SHP77 treated with DMSO at 0.1 percent for 48 hours (cell line): ENCODE measurements around the gene CTCF.
"Not testable (repeated sequence)": the region's sequence is repeated elsewhere in the genome, so short reads cannot be mapped to it uniquely, and the experiment has no call there.

Experiments used
- DNase-seq: peaks from one replicate; lab custom pipeline; 2025; lab: John Stamatoyannopoulos, UW

The CTCF gene, protein sequence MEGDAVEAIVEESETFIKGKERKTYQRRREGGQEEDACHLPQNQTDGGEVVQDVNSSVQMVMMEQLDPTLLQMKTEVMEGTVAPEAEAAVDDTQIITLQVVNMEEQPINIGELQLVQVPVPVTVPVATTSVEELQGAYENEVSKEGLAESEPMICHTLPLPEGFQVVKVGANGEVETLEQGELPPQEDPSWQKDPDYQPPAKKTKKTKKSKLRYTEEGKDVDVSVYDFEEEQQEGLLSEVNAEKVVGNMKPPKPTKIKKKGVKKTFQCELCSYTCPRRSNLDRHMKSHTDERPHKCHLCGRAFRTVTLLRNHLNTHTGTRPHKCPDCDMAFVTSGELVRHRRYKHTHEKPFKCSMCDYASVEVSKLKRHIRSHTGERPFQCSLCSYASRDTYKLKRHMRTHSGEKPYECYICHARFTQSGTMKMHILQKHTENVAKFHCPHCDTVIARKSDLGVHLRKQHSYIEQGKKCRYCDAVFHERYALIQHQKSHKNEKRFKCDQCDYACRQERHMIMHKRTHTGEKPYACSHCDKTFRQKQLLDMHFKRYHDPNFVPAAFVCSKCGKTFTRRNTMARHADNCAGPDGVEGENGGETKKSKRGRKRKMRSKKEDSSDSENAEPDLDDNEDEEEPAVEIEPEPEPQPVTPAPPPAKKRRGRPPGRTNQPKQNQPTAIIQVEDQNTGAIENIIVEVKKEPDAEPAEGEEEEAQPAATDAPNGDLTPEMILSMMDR

DNA sequence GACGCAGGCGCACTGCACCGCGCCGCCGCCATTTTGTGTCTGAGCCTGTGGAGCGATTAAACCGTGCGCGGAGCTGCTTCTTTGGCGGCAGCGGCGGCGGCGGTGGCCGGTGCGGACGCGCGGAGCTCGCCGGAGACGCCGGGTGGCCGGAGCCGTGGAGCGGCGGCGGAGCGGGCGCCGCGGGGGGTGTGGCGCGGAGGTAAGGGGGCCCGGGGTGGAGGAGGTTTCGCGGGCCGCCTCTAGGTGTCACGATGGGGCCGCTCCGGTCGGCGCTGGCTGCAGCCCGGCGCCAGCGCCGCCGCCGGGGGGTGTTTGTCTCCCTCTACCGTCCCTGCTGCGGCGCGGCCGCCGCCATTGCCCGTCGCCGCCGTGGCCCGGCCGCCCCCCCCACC lies at the start of gene CTCF:
Gene CTCF, plus strand, starts transcription at position 1 of the 392 bp plus-strand sequence. CDS start 48,307 bp downstream, outside the sequence.
- DNase-seq, result no peak

DNA sequence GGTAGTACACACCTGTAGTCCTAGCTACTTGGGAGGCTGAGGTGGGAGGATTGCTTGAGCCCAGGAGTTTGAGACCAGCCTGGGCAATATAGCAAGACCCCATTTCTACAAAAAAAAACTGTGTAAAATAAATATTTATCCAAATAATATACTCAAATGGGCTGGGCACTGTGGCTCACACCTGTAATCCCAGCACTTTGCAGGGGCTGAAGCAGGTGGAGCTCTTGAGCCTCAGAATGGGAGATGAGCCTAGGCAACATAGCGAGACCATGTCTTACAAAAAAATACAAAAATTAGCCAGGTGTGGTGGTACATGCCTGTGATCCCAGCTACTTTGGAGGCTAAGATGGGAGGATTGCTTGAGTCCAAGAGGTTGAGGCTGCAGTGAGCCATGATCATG lies 48.4 kb upstream of the CTCF start:
- DNase-seq, result not testable (repeated sequence)

DNA sequence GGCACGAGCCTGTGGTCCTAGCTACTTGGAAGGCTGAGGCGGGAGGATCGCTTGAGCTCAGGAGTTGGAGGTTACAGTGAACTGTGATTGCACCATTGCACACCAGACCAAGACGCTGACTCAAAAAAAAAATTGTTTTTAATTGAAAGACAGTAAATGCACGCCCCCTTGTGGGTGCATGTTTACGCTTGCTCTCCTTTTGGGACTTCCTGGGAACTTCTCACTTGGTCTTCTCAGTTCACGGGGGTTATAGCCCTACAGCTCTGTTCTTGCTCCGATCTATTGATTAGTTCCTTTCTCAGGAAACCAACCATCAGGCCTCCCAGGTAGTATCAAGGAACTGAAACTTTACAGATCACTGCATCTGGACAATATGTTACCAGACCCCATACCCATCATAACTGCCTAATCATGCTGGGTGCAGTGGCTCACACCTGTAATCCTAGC lies 47.9 kb upstream of the CTCF start:
- peak; percentile 47 for DNase-seq

DNA sequence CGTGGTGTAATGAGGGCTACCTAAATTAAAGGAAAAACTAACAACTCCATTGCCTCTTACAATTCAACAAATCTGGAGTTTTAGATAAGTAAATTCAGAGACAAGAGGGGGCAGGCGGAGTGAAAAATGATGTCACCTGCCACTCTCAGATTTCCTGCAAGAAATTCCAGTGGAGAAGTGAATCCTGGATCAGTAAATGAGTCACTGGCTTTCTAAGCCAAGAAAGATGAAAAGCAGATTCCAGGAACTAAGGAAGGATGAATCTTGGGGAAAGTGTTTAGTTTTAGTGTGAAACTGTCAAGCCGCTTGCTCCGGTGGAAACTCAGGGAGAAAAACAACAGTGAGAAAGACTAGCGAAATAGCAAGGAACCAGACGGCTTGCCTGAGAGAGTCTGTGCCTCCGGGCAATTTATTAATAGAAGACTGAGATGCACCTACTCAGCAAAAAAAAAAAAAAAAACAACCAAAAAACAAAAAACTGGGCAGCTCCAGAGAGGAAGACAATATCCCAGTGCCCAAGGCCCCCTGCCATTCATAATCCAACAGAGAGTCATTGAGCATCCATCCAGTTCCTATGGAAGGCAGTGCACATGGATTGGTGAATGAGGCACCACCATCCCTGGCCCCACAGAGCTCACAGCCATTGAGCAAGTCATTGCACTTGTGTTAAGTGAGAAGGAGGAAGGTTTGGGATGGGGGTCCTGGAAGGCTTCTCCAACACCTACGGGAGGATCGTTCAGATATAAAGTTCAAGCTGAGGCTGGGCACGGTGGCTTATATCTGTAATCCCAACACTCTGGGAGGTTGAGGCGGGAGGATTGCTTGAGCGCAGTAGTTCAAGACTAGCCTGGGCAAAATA lies 45.8 kb upstream of the CTCF start:
- DNase-seq, result no peak

DNA sequence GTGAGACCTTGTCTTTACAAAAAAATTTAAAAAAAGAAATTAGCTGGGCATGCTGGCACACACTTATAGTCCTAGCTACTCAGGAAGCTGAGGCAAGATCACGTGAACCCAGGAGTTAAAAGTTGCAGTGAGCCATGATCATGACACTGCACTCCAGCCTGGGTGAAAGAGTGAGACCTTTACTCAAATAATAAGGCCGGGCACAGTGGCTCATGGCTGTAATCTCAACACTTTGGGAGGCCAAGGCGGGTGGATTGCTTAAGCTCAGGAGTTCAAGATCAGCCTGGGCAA lies 45.2 kb upstream of the CTCF start:
- DNase-seq, result no peak

DNA sequence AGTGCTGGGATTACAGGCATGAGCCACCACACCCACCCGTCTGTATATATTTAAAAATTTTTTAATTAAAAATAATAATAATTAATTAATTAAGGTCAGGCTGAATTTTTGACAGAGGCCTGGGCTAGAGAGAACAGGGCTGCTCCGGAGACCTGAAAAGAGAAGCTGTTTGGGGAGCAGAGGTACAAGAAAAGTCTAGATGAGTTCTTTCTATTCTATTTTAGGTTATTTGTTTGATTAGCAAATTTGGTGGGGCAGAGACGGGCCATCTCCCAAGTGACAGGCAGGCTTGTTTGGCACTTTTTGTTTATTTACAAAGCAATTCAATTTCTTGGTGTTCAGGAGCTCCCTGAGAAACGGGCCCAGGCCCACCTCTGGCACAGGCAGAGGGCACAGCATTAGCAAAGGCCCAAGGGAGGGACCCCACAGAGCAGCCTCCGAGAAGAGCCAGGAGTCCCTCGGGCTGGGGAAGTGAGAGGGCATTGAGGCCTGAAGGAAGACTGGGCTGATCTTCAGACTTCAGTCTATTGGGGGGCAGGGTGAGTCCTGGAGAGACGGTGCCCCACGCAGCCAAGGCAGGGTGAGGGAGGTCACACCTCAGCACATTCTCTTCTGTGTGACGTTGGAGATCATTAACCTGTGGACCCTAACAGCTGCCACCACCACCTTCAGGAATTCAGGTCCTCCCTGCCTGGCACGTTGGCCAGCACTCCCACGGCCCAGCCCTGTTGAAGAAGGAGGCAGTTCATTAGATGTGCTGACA lies 44.5 kb upstream of the CTCF start:
- DNase-seq, result no peak

DNA sequence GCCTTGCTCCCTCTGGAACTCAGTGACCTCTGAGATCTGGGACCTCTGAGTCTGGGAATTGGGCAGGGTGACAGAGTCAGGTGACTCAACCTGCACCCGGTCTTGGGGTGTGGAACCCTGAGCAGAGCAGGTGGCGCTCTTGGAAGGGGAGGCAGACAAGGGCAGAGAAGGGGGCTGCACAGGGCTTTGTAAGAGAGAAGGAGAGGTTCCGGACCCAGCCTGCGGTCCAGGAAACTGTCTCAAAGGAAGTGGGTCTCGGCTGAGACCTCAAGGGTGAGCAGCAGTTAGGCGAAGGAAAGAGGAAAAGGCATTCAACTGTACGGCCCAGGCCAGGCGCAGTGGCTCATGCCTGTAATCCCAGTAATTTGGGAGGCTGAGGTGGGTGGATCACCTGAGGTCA lies 43.6 kb upstream of the CTCF start:
- DNase-seq, result no peak

DNA sequence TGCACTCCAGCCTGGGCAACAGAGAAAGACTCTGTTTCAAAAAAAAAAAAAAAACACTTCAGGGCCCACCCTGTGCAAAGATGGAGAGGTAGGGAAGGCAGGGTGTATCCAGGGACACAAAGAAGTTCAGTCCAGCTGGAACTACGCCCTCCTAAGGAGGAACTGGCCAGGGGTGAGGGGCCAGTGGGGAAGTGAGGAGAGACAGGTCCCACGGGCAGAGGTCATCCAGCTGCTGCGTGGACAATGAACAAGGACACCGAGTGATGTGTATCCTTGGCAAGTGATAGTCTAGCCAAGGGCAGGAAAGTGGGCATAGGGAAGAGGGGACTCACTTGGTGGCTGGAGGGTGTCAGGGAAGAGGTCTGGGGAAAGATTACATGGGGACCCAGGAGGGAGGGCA lies 43.1 kb upstream of the CTCF start:
- no peak for DNase-seq

DNA sequence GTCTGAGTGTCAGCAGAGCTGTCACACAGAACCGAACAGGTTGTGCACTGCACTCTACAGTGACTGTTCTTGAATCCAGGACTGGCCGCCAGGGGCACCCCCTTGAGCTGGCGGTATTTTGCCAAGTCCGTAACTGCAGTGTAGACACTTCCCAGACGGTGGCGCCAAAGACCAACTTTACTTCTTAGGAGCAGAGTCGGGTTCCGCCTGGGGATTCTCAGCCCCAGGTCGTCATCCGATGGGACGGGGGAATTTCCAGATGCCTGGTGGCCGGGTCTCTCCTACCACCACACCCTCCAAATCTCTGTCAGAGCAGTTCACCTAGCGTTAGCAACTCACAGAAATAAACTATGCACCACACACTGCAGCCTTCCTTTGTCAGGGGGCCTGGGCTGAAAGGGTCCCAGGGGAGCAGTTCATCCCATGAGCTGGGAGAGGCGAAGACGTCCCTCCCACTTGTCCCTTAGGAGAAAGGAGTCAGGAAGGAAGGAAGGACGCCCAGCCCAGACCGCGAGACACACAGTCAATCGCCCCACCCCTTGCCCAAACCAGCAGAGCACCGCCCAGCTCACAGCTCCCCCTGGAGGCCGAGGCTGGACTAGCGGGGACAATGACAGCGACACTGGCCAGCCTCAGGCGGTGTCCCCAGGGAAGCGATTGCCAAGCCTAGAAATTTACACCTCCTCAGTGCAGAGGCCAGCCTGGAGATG lies 41.1 kb upstream of the CTCF start:
- DNase-seq, result peak; percentile 82

DNA sequence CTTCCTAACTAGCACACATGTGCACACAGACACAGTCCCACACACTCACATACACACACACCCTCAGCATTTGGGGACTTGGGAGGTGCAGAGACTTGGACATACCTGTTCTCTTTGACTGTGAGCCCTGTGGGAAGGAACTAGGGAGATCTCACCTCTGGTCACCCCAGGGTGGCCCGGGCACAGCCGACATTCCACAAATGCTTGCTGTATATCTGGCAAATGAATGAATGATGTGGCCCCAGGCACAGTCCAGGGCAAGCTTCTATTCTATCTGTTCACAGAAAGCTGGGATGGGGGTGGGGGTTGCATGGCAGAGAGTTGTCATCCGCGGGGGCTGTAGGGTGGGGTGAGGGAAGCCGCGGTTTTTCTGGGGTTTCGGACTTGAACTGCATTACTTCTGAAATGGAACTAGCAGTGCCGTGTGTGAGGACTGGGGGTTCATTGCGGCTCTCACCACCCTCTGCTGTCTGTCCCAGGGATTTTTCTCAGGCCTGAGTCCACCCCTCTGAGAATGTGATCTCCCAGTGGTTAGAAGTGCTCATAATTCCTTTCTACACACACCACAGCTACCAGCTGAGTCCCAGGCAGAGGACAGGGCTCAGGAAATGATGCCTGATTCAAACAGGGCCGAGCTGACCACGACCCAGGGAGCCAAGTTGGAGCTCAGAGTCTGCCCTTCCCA lies 37.0 kb upstream of the CTCF start:
- no peak for DNase-seq

DNA sequence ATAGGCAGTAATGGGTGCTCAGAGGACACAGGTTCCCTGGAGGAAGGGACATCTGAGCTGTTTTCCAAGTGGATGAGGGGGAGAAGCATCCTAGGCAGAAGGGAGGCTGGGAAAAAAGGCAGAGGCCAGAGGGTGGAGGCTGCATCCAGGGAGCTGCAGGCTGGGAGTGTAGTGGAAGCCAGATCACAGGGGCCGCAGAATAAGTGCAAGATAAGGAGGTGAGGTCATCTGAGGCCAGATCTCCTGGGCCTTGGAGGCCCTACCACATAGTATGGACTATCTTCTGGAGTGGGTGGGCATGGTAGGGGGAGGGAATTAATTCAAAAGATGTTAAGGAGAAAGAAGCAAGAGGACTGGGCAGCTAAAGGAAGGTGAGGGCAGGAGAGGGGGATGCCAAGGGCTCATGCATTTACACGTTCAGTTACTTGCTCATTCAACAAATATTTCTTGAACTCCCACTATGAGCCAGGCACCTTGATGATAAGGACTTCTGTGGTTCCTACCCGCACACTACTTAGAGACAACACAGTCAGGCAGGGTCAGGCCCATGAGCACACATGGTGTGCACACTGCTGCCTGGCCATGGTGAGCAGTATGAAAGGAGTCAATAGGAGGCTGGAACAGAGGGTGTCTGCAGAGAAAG lies 36.1 kb upstream of the CTCF start:
- no peak for DNase-seq

DNA sequence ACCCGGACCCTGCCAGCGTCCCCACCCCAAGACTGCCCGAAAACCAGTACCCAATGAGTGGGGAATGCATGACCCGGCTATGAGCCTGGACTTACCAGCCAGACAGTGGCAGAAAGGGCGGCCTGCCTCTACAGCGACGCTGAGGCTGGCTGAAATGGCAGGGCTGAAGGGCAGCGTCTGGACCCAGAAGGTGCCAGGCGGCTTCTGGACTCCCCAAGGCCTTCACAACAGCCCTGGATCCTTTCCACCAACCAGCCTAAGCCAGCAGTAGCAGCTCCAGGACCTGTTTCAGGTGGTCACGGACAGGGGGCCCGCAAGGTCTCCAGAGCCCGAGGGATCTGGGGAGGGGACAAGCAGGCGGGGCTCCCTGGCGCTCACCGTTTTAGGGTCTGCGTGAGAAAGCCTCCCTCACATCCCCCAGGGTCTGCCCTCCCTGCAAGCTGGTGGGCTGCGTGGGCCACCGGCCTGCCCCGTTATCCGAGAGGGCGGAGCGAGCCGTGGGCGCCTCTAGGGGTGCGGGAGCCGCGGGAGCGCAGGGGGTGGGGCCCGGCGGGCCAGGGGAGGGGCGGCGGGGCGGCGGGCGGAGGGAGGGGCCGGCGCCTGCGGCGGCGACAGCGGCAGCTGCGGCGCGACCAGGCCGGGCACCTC lies 34.0 kb upstream of the CTCF start, which contains the start of gene RIPOR1:
Gene RIPOR1, plus strand, starts transcription at position 608 of the 648 bp plus-strand sequence. CDS start 9,618 bp downstream, outside the sequence.
- no peak for DNase-seq

DNA sequence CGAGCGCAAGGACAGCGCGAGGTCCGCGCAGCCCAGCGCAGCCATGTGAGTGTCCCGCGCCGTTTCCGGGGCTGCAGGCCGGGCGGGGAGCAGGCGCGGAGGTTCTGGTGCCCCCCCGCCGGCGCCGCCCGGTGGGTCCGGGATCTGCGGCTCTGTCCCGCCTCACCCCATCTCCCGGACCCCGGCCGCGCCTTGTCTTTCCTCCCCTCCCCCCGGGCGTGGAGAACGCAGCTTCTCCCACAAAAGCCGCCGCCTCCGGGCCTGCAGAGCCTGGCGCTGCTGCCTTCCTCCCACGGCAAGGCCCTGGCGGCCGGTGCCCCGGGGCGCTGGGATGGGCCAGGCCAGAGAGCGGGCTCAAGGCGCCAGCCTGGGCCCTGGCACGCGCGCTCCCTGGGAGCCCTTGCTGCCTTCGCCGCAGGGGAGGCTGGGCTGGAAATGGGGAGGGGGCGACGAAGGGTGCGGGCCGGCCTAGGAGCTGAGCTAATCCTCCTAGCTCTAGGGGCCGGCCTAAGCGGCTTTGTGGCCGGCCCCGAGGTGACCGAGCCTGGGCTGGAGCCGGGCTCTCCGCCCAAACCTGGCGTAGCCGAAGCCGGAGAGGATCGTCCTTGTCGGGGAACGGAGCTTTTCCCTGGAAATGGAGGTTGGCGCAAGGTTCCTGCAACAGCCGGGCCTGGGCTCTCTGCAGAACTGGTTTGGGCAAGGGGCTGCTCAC lies 33.3 kb upstream of the CTCF start:
- DNase-seq, result no peak

DNA sequence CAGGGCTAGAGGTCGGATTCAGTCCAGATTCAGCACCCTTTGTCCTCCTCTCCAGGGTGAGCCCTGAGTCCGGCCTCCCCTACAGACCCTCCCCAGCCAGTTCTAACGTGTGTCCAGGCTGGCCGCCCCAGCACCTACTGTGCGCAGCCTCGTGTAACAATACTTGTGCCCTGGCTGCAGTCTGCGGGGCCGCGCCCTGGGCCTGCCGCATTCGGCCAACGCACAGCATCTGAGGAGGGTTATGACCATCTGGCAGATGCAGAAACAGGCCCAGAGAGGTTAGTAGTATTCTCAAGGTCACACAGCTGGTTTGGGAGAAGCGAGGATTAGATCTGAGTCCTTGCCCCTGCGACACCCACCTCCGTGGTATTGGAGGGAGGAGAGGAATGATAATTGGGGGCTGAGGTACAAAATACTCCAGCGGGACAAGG lies 32.7 kb upstream of the CTCF start:
- DNase-seq, result no peak

DNA sequence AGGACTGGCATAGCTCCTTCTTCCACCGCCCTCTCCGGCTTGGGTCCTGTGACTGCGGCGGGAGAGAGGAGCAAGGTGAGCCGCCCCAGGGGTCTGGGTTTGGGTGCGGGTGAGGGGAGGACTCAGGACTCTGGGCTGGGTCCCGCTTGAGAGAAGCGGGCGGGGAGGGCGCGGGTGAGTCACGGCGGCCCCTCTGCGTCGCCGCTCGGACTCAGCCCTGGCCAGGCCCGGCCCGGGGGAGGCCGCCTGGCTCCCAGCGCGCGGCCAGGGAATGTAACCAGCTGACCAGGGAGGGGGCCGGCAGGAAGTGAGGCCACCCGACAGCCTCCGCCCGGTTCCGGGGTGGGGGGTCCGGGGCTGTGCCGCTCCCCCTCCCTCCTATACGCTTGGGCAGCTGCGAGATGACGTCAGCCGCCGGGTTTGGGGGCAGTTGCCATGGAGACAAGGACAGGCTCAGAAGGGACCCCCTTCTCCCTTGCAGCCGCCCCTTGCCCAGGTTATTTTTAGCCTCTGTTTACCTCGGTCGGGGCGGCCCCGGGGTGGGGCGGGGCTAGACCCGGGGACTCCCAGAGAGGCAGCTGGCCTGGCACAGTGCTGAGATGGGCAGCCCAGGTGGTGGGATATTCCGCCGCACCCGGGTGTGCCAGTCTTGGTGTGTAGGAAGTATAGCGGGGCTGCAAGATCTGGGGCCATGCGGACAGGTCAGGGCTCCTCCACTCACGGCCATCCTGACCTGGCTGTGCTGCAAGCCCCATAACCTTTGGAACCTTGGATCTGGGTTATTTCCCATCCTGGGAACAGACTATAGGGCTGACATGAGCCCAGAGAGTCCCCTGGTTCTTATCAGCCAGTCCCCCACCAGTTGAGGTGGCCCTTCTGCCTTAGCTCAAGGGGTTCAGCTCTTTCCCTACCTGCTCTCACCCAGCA lies 32.0 kb upstream of the CTCF start:
- peak; percentile 40 for DNase-seq

DNA sequence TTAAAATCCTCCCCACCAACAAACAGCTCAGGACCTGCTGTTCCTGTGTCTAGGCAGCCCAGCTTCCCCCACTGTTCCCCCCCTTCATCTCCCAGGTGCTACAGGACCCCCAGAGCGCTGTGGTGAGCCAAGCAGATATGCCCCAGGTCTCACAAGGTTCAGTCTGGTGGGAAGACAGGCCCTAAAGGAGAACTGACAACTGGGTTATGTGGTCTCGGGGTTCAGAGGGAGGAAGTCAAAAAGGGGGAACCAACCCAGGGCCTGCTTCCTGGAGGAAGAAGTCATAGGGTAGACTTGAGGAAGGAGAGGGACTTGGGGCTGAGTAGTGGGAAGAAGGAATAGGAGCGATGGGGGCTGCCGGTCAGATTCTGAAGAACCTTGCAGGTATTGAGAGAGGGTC lies 31.1 kb upstream of the CTCF start:
- DNase-seq, result no peak

DNA sequence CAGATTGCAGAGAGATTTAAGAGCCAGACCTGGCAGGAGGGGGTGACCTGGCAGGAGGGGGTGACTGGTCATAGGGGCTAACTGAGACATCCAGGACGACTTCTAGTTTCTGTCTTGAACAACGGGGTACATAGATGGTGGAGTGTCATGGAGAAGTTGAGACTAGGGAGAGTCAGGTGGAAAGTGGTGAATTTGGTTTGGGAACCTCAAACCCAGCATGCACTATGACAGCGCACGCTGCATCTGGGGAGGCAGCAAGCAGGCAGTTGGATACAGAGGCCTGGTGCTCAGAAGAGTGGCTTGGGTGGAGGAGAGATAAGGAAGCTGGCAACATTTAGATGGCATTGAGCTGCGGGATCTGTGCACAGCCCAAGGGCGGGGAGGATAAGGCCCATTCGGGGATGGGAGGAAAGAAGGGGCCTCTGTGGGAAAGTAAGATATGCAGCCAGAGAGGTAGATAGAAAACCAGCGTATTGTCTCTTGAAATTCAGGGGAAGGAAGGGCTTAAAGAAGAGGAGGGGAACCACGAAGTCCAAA lies 29.2 kb upstream of the CTCF start:
- DNase-seq, result no peak
